HG02970 (cell line): ENCODE measurements around the gene BCAN.

ENCODE experiments used
- ATAC-seq: cut with Tn5 transposase; IDR thresholded peaks from one replicate; pipeline ENCODE4 v1.9.1; 2021; ENCODE audit warnings: mild to moderate bottlenecking, moderate library complexity, moderate number of reproducible peaks; ENCODE audit not compliant: unreplicated experiment, low FRiP score

Gene BCAN

DNA sequence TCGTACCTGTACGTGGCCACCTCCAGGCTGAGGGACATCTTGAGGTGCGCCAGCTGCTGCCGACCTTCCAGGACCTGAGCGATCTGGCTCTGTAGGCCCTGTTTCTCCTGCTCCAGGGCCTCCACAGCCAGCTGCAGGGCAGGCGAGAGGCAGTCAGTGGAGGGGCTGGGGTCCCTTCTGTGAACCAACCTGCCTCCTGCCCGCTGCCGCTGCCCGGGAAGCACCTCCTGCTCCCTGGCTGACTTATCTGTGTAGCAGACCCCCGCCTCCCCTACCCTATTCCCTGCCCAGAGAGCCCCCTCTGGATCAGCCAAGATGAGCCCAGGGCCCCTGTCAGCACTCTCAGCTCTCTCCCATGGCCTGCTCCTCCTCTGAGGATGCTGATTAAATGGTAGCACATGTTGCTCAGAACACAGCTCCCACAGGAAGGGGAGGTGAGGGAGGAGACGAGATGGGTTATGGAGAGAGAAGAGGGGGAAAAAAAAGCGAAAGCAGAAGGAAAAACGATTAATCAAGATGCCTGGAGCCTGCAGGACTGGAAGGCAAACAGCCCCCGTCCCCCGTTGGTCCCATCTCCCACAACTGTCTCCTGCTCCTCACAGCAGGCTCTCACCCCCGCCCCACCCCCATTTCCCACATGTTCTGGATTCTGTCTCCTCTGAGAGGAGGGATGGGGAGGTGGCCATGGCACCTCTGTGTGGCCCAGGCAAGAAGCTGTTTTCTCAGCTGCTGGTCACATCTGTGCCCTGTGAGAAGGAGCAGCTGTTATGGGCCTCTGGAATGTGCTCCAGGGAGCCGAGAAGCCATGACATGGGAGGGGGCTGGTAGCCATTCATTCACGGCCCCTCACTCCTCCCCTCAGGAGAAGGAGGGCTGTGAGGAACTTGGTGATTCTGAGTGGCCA lies 33.5 kb downstream of the BCAN start:
- ATAC-seq = no peak

- ATAC-seq = no peak
These were observed 34.4 kb downstream of the BCAN start for GRCh38 chr1:156676114-156676819.

DNA sequence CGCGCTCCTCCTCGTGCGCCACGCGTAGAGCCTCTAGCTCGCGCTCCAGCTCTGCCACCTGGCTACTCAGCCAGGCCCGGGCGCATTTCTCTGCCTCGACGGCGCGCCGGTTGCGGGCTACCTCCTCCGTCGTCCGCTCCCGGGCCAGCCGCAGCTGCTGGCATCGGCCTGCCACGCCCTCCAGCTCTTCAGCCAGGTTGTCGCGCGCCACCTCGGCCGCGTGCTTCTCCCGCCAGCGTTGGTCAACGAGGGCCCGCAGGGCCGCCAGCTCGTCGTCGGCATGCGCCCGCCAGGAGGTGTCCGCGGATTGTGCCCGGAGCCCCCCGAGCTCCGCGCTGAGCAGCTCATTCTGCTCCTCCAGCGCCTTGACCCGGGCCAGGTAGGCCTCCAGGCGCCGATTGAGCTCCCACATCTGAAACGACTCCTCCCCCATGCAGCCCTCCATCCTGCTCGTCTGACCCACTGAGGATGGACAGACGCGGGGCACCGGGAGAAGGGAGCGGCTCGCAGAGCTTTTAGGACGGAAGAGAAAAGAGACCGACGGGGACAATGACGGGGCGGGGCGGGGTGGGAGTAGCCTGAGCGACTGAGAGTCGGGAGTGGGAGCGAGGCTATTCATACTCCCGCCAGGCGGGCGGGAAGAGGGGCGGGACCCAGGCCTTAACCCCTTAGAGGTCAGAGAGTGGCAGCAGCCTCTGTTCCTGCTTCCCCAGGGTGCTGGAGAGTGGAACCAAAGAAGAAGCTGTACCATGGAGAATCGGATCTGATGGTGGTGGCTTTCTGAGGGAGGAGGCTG lies 35.1 kb downstream of the BCAN start, which contains the start of gene NES:
Gene NES, minus strand, starts transcription at position 588 of the 796 bp plus-strand sequence. Its CDS starts 143 bp downstream, at position 445.
- no peak for ATAC-seq

DNA sequence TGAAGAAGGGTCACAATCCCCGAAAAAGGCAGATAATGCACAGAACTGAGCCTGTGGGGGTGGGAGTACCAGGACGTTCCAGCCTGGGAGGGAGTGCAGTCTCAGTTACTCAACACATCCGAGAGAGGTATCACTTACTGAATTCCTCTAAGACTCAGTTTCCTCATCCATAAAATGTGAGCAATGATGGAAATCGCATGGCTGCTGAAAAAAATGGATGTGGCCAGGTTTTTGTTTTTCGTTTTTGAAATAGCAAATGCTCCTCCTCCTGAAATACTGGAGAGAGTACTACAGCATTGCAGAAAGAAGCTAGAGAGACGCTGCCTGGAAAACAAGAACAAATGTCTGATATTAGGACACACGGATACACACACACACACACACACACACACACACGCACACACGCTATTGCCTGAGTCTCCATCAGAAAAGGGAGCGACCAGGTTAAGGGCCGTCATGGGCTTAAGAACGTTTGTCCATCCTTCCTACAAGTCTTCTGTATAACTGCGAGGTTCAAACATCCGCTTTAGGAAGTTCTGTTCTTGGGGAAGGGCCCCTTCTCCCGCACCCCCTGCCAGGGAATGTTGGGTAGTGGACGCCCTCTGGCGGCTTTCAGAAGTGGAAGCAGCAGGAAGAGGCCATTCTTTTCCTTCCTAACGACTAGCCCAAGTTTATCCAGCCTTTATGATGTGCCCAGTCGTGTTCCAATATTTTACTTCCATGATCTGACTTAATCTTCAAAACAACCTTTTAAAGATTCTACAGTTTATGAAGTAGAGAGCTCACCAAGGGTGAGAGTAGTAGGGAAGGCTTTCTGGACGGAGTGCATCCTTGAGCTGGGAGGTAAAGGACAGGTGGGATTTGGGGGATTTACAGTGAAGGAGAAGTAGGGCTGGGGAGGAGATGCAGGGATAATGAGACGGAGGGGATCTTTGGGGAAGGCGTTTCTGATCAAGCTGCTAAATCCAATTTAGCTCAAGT lies 36.0 kb downstream of the BCAN start:
- no peak for ATAC-seq

- no peak for ATAC-seq
These were observed 38.1 kb downstream of the BCAN start for GRCh38 chr1:156680056-156680455.

- ATAC-seq = no peak
These were observed 39.5 kb downstream of the BCAN start for GRCh38 chr1:156681196-156681960.

- ATAC-seq = no peak
These were observed 40.4 kb downstream of the BCAN start for GRCh38 chr1:156682166-156682890.

DNA sequence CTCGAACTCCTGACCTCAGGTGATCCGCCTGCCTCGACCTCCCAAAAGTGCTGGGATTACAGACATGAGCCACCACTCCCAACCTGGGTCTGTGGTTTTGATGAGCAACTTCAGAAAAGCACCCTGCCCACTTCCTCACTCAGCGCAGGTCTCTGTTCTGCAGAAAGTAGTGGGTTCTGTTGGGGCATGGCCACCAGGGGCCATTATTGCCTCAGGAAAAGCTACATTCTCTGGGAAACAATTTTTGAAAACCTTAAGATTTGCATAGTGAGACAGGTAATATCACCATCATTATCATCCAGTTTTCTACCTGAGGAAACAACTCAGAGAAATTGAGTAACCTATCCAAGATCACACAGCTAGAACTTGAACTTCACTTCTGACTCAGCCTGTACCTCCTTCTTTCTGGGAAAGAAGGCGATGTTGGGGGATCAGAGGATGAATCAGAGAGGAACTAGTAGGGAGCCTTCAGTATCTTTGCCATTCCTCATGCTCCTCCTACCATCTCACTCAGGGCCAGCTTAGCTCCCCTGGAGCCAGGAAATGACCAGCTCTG lies 42.4 kb downstream of the BCAN start:
- no peak for ATAC-seq

GRCh38 chr1:156689035-156689952 lies 47.4 kb downstream of the BCAN start:
- no peak for ATAC-seq

DNA sequence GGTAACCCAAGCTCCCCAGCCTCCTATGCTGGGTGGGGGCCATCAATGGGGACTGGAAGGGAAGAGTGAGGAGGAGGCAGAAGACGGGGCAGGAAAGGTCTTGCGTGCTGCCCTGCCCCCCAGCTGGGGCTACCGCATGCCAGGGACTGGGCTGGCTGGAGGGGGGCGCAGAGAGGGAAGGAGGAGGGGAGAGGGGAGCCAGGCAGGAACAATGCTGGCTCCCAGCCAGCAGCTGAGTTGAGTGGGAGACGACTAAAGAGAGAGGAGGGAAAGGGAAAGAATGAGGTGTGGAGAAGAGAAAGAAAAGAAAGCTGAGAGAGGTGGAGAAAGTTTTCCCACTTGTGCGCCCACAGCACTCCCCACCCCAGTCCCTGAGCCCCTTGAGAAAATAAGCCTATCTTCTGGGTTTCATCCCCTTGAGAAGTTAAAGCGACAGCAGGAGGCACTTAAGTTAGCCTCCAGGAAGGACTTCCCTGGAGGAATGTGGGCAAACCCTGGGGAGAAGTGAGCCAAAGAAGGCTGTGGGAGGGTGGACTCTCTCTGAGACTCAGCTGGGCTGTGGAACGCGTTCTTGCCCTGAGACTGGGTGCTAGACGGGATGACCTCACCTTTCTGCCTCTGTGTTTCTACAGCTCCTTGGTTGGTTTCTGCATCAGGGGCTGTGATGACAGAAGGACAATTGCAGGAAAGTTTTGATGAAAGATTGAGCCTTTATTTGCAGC lies 48.2 kb downstream of the BCAN start:
- ATAC-seq = no peak

DNA sequence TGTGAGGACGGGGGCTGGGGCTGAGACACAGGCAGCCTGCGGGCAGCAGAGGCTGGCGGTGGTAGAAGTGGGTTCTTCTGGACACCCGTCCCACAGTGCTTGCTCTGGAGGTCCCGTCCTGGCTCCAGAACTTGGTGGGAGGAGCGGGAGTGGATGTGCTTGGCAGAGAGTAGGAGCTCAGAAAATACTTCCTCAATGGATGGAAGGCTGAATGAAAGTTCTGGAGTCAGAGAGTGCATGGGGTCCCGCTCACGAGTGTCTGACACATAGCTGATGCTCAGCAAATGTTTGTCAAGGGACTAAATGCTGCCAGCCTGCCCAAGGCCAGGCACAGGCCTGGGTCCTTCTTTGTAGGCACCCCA lies 48.7 kb downstream of the BCAN start:
- ATAC-seq = no peak

DNA sequence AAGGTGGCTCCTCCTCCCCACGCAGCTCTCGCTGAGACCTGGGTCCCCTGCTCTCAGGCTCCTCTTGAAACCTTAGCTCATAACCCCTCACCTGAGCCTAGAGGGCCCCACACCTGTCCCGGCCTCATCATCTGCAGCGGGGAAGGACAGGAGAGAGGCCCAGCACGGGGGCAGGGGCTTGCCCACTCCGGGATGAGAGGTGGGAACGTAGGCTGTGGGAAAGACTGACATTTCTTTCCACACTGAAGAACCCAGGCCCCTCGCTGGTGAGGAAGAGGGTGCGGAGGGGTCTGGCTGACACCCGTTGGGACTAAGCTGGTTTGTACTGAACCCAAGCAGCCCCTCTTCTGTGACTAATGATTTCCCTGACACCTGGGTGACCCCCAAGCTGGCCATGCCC lies 49.3 kb downstream of the BCAN start:
- no peak for ATAC-seq

DNA sequence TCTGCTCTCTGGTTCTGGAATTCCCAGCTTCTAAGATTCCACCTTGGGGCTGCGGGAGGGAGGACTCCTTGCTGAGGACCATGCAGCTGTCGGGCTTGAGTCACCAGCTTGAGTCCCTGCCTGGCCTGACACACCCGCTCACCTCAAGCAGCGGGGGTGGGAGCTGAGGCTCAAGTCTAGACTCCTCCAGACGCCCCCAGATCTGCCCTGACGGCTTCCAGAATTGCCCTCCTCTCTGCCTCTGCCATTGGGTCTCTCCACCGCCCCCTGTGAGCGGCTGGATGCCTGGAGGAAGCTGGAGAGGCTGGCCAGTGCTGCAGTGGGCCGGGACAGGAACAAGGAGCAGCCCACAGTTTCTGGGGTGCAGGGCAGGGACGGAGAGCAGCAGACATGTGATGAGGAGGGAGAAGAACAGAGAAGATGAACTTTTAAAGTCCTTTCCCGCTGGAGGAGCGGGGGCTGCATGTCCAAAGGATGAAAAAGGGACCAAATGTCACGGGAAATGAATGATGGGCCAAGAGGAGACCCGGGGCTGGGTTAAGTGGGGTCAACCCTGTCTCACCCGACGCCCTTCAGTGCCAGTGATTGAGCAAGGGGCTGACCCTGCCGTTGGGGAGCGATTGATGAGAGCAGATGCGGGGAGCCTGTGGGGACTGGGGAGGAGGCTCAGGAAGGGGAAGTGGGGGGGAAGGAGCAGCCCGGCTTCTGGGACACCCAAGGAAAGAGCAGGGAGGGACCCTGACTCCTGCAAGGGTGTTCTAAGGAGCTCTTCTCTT lies 49.9 kb downstream of the BCAN start:
- ATAC-seq = no peak

GRCh38 chr1:156692441-156692924 lies 50.6 kb downstream of the BCAN start:
- no peak for ATAC-seq
